Measurements from ENCODE around the gene LRIT2.

- no peak for TF ChIP-seq POLR2AphosphoS5 (IDR thresholded peaks at IDR 0.05; ENCODE audit: borderline replicate concordance, low read depth, low read length)
- no peak for TF ChIP-seq EZH2 (IDR thresholded peaks at IDR 0.05)
Measured at GRCh38 chr10:84236807-84237198, 11.5 kb upstream of the LRIT2 start.

All from SK-N-MC (cell line).